Measurements from ENCODE around the gene PLAC8L1.

The PLAC8L1 gene

GRCh38 chr5:146060221-146060585 is 45.2 kb downstream of the PLAC8L1 start:
- Histone ChIP-seq H3K36me3 (ENCODE audit: low read depth) (peaks cover 29% of the 10 kb centered on the region), H3K9me3 (ENCODE audit: severe bottlenecking) (no peaks in the 10 kb centered on the region), H3K4me3 (ENCODE audit: severe bottlenecking) (no peak overlapping the region), H3K4me1 (ENCODE audit: insufficient read depth, poor library complexity, severe bottlenecking) (no peaks in the 10 kb centered on the region), H3K27me3 (ENCODE audit: insufficient read depth, poor library complexity, severe bottlenecking) (no peaks in the 10 kb centered on the region), H3K27ac (ENCODE audit: poor library complexity, severe bottlenecking) (no peak overlapping the region)
- TF ChIP-seq CTCF (IDR thresholded peaks at IDR 0.05; ENCODE audit: poor library complexity, severe bottlenecking): no peak
- DNase-seq (ENCODE audit: low spot score): no peak
- no peak for ATAC-seq (ENCODE audit: low read depth)

- no peak for ATAC-seq (ENCODE audit: low read depth)
- DNase-seq (ENCODE audit: low spot score): no peak
- H3K4me1 ChIP-seq (ENCODE audit: insufficient read depth, poor library complexity, severe bottlenecking): no peaks in the 10 kb centered on the region
Observed at GRCh38 chr5:146059460-146060220, 45.7 kb downstream of the PLAC8L1 start.

GRCh38 chr5:146055432-146055831 is 49.9 kb downstream of the PLAC8L1 start:
- DNase-seq (ENCODE audit: low spot score): no peak
- Histone ChIP-seq H3K27me3 (ENCODE audit: insufficient read depth, poor library complexity, severe bottlenecking) (no peaks in the 10 kb centered on the region), H3K36me3 (ENCODE audit: low read depth) (peaks cover 25% of the 10 kb centered on the region), H3K27ac (ENCODE audit: poor library complexity, severe bottlenecking) (no peak overlapping the region), H3K9me3 (ENCODE audit: severe bottlenecking) (no peaks in the 10 kb centered on the region), H3K4me3 (ENCODE audit: severe bottlenecking) (no peak overlapping the region), H3K4me1 (ENCODE audit: insufficient read depth, poor library complexity, severe bottlenecking) (no peaks in the 10 kb centered on the region)
- ATAC-seq (ENCODE audit: low read depth): no peak
- no peak for TF ChIP-seq CTCF (IDR thresholded peaks at IDR 0.05; ENCODE audit: poor library complexity, severe bottlenecking)

More at GRCh38 chr5:146059460-146060220, 45.7 kb downstream of the PLAC8L1 start:
- Histone ChIP-seq H3K27me3 (ENCODE audit: insufficient read depth, poor library complexity, severe bottlenecking) (no peaks in the 10 kb centered on the region), H3K4me3 (ENCODE audit: severe bottlenecking) (no peak overlapping the region), H3K27ac (ENCODE audit: poor library complexity, severe bottlenecking) (no peak overlapping the region), H3K36me3 (ENCODE audit: low read depth) (peaks cover 35% of the 10 kb centered on the region), H3K9me3 (ENCODE audit: severe bottlenecking) (no peaks in the 10 kb centered on the region)
- TF ChIP-seq CTCF (IDR thresholded peaks at IDR 0.05; ENCODE audit: poor library complexity, severe bottlenecking): no peak

- no peak for DNase-seq (ENCODE audit: low spot score)
- peak; percentile 61 for TF ChIP-seq CTCF (IDR thresholded peaks at IDR 0.05; ENCODE audit: poor library complexity, severe bottlenecking)
- Histone ChIP-seq H3K4me1 (ENCODE audit: insufficient read depth, poor library complexity, severe bottlenecking) (no peaks in the 10 kb centered on the region), H3K27me3 (ENCODE audit: insufficient read depth, poor library complexity, severe bottlenecking) (no peaks in the 10 kb centered on the region), H3K9me3 (ENCODE audit: severe bottlenecking) (no peaks in the 10 kb centered on the region), H3K36me3 (ENCODE audit: low read depth) (peaks cover 37% of the 10 kb centered on the region), H3K27ac (ENCODE audit: poor library complexity, severe bottlenecking) (no peak overlapping the region), H3K4me3 (ENCODE audit: severe bottlenecking) (no peak overlapping the region)
- ATAC-seq (ENCODE audit: low read depth): peak; percentile 29; the same call in 1 of the 3 replicates
Observed at GRCh38 chr5:146052780-146053179, 52.6 kb downstream of the PLAC8L1 start.

- Histone ChIP-seq H3K27ac (ENCODE audit: poor library complexity, severe bottlenecking) (no peak overlapping the region), H3K4me3 (ENCODE audit: severe bottlenecking) (no peak overlapping the region), H3K36me3 (ENCODE audit: low read depth) (peaks cover 37% of the 10 kb centered on the region), H3K9me3 (ENCODE audit: severe bottlenecking) (no peaks in the 10 kb centered on the region), H3K4me1 (ENCODE audit: insufficient read depth, poor library complexity, severe bottlenecking) (no peaks in the 10 kb centered on the region), H3K27me3 (ENCODE audit: insufficient read depth, poor library complexity, severe bottlenecking) (no peaks in the 10 kb centered on the region)
- DNase-seq (ENCODE audit: low spot score): no peak
- TF ChIP-seq CTCF (IDR thresholded peaks at IDR 0.05; ENCODE audit: poor library complexity, severe bottlenecking): no peak
- ATAC-seq (ENCODE audit: low read depth): no peak
Observed at GRCh38 chr5:146051678-146052077, 53.7 kb downstream of the PLAC8L1 start.
